HEK293 (cell line): ENCODE data around the gene STIM2.
A peak's percentile ranks its signal among the peaks of the same experiment; 100 is the strongest.
"Not testable (repeated sequence)": the region's sequence is repeated elsewhere in the genome, so short reads cannot be mapped to it uniquely, and the experiment has no call there.

Source experiments
- CTCF ChIA-PET: fragments of 350-600 bp; formaldehyde crosslinking; extraction: SDS; loops from one replicate; lab custom pipeline; 2021; ENCODE audit warnings: antibody characterized with exemption; lab: Yijun Ruan, JAX
- POLR2A ChIA-PET: fragments of 300-600 bp; formaldehyde crosslinking; extraction: SDS; loops from one replicate; lab custom pipeline; 2020; ENCODE audit warnings: antibody characterized with exemption, inconsistent platforms; lab: Yijun Ruan, JAX
- H3K27ac ChIP-seq: fragments of 200-500 bp; sonication (Bioruptor generic); 2 replicates; pipeline ENCODE4 v1.5.1; 2014; ENCODE audit warnings: low read depth, low read length, control low read depth, inconsistent platforms; ENCODE audit errors: extremely low read depth
- H3K36me3 ChIP-seq, 2 experiments: fragments of 200-500 bp in 1 of 2; sonication (Bioruptor generic) in 1 of 2; 1 replicate in 1 of 2; 2 replicates in 1 of 2; pipeline ENCODE4 v1.5.1; 2014 to 2017; ENCODE audit warnings: inconsistent platforms in 2 of 2, low read length in 2 of 2; ENCODE audit not compliant: control insufficient read depth in 2 of 2, insufficient read depth in 1 of 2
- H3K4me1 ChIP-seq: fragments of 200-500 bp; sonication (Bioruptor generic); 2 replicates; pipeline ENCODE4 v1.5.1; 2014; ENCODE audit warnings: mild to moderate bottlenecking, low read length, inconsistent platforms; ENCODE audit not compliant: control insufficient read depth, insufficient read depth
- H3K4me3 ChIP-seq: 2 replicates; pipeline ENCODE4 v1.5.1; 2011; ENCODE audit warnings: low read depth, mild to moderate bottlenecking, control low read depth, low read length, moderate library complexity
- H3K9me3 ChIP-seq: fragments of 200-500 bp; sonication (Bioruptor generic); 2 replicates; pipeline ENCODE4 v1.5.1; 2014; ENCODE audit warnings: low read depth, low read length, inconsistent platforms; ENCODE audit not compliant: control insufficient read depth, insufficient read depth
- EGR2 ChIP-seq: fragments of 450-650 bp; formaldehyde crosslinking; IDR thresholded peaks from 2 replicates; pipeline ENCODE4 v1.5.1; 2016; ENCODE audit warnings: low read depth, missing biosample characterization, missing genetic modification characterization
- OVOL3 ChIP-seq: fragments of 450-650 bp; formaldehyde crosslinking; IDR thresholded peaks from 2 replicates; pipeline ENCODE4 v1.5.1; 2016; ENCODE audit warnings: missing biosample characterization, missing genetic modification characterization
- PRDM2 ChIP-seq: fragments of 450-650 bp; formaldehyde crosslinking; IDR thresholded peaks from 2 replicates; pipeline ENCODE4 v1.5.1; 2016; ENCODE audit warnings: missing biosample characterization, missing genetic modification characterization, borderline replicate concordance
- SETDB1 ChIP-seq: IDR thresholded peaks from one replicate; pipeline ENCODE4 v1.6.1; 2017; ENCODE audit warnings: mild to moderate bottlenecking, low read length, moderate library complexity, mixed read lengths; ENCODE audit not compliant: insufficient read length
- SP2 ChIP-seq: fragments of 450-650 bp; formaldehyde crosslinking; IDR thresholded peaks from 2 replicates; pipeline ENCODE4 v1.5.1; 2016; ENCODE audit warnings: missing biosample characterization, missing genetic modification characterization
- ZBTB26 ChIP-seq: fragments of 450-650 bp; formaldehyde crosslinking; optimal IDR thresholded peaks from 2 replicates; pipeline ENCODE3; 2016; ENCODE audit warnings: missing biosample characterization, mild to moderate bottlenecking, missing genetic modification characterization
- ZFP41 ChIP-seq: fragments of 450-650 bp; formaldehyde crosslinking; IDR thresholded peaks from 2 replicates; pipeline ENCODE4 v1.5.1; 2016; ENCODE audit warnings: missing biosample characterization, missing genetic modification characterization, borderline replicate concordance
- ZNF19 ChIP-seq: fragments of 450-650 bp; formaldehyde crosslinking; IDR thresholded peaks from 2 replicates; pipeline ENCODE4; 2016; ENCODE audit warnings: missing biosample characterization, missing genetic modification characterization, low read depth
- ZNF2 ChIP-seq: fragments of 450-650 bp; formaldehyde crosslinking; IDR thresholded peaks from 2 replicates; pipeline ENCODE4 v1.5.1; 2016; ENCODE audit warnings: missing biosample characterization, missing genetic modification characterization
- ZNF211 ChIP-seq: fragments of 450-650 bp; formaldehyde crosslinking; IDR thresholded peaks from 2 replicates; pipeline ENCODE4 v1.5.1; 2016; ENCODE audit warnings: low read depth, missing biosample characterization, missing genetic modification characterization
- ZNF221 ChIP-seq: fragments of 450-650 bp; formaldehyde crosslinking; IDR thresholded peaks from 2 replicates; pipeline ENCODE4 v1.5.1; 2017; ENCODE audit warnings: missing biosample characterization, missing genetic modification characterization, borderline replicate concordance
- ZNF366 ChIP-seq: fragments of 450-650 bp; formaldehyde crosslinking; conservative IDR thresholded peaks from 2 replicates; pipeline ENCODE4 v1.5.1; 2016; ENCODE audit warnings: missing biosample characterization, missing genetic modification characterization
- ZNF394 ChIP-seq: fragments of 450-650 bp; formaldehyde crosslinking; IDR thresholded peaks from 2 replicates; pipeline ENCODE4 v1.5.1; 2016; ENCODE audit warnings: missing biosample characterization, missing genetic modification characterization, mild to moderate bottlenecking, moderate library complexity, borderline replicate concordance
- ZNF664 ChIP-seq: fragments of 450-650 bp; formaldehyde crosslinking; IDR thresholded peaks from 2 replicates; pipeline ENCODE4 v1.5.1; 2016; ENCODE audit warnings: missing biosample characterization, missing genetic modification characterization
- ZNF76 ChIP-seq: fragments of 450-650 bp; formaldehyde crosslinking; IDR thresholded peaks from 2 replicates; pipeline ENCODE4; 2016; ENCODE audit warnings: low read depth, missing biosample characterization, missing genetic modification characterization, borderline replicate concordance
- ZSCAN5A ChIP-seq: fragments of 450-650 bp; formaldehyde crosslinking; IDR thresholded peaks from 2 replicates; pipeline ENCODE4 v1.5.1; 2016; ENCODE audit warnings: missing biosample characterization, missing genetic modification characterization
- TF ChIP-seq, protein P1 (sequence below): fragments of 450-650 bp; formaldehyde crosslinking; IDR thresholded peaks from 2 replicates; pipeline ENCODE4 v1.5.1; 2016; ENCODE audit warnings: missing biosample characterization, missing genetic modification characterization
- TF ChIP-seq, protein P2 (sequence below): fragments of 450-650 bp; formaldehyde crosslinking; IDR thresholded peaks from 2 replicates; pipeline ENCODE4 v1.5.1; 2016; ENCODE audit warnings: missing biosample characterization, missing genetic modification characterization

STIM2 gene

GRCh38 chr4:26822974-26823373, 37.7 kb upstream of the STIM2 start:
- TF ChIP-seq SETDB1, result peak; percentile 75
- TF ChIP-seq, all 188 proteins: peak for 1; not testable (repeated sequence) for 187
- H3K4me3 ChIP-seq, H3K9me3 ChIP-seq, H3K36me3 ChIP-seq, CTCF ChIA-PET, H3K4me1 ChIP-seq, H3K27ac ChIP-seq, POLR2A ChIA-PET: not testable (repeated sequence)

- Histone ChIP-seq H3K9me3 (no peaks in the 10 kb centered on the region), H3K36me3 (no peaks in the 10 kb centered on the region), H3K4me1 (no peaks in the 10 kb centered on the region), H3K4me3 (no peak overlapping the region), H3K27ac (no peak overlapping the region)
- ChIA-PET CTCF (no interaction called here), POLR2A (no interaction called here)
- no peak for TF ChIP-seq ZBTB26 (tag by site-specific recombination)
- no peak for TF ChIP-seq ZSCAN5A (tag by site-specific recombination)
- no peak for TF ChIP-seq ZNF211 (tag by site-specific recombination)
- no peak for TF ChIP-seq ZNF394 (tag by site-specific recombination)
- no peak for TF ChIP-seq ZNF221 (tag by site-specific recombination)
- no peak for TF ChIP-seq ZNF76
- no peak for TF ChIP-seq SP2 (tag by site-specific recombination)
- TF ChIP-seq OVOL3 (tag by site-specific recombination), result no peak
- TF ChIP-seq ZFP41 (tag by site-specific recombination), result no peak
- no peak for TF ChIP-seq EGR2 (tag by site-specific recombination)
- no peak for TF ChIP-seq ZNF366
- TF ChIP-seq ZNF19 (tag by site-specific recombination), result no peak
- no peak for TF ChIP-seq ZNF664 (tag by site-specific recombination)
- TF ChIP-seq, protein P1, sequence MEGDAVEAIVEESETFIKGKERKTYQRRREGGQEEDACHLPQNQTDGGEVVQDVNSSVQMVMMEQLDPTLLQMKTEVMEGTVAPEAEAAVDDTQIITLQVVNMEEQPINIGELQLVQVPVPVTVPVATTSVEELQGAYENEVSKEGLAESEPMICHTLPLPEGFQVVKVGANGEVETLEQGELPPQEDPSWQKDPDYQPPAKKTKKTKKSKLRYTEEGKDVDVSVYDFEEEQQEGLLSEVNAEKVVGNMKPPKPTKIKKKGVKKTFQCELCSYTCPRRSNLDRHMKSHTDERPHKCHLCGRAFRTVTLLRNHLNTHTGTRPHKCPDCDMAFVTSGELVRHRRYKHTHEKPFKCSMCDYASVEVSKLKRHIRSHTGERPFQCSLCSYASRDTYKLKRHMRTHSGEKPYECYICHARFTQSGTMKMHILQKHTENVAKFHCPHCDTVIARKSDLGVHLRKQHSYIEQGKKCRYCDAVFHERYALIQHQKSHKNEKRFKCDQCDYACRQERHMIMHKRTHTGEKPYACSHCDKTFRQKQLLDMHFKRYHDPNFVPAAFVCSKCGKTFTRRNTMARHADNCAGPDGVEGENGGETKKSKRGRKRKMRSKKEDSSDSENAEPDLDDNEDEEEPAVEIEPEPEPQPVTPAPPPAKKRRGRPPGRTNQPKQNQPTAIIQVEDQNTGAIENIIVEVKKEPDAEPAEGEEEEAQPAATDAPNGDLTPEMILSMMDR (tag by site-specific recombination), result no peak
- TF ChIP-seq PRDM2 (tag by site-specific recombination), result no peak
- TF ChIP-seq, protein P2, sequence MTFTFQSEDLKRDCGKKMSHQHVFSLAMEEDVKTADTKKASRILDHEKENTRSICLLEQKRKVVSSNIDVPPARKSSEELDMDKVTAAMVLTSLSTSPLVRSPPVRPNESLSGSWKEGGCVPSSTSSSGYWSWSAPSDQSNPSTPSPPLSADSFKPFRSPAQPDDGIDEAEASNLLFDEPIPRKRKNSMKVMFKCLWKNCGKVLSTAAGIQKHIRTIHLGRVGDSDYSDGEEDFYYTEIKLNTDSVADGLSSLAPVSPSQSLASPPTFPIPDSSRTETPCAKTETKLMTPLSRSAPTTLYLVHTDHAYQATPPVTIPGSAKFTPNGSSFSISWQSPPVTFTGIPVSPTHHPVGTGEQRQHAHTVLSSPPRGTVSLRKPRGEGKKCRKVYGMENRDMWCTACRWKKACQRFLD (tag by site-specific recombination), result no peak
- TF ChIP-seq ZNF2 (tag by site-specific recombination), result no peak
Measured at GRCh38 chr4:26823583-26823982, 37.1 kb upstream of the STIM2 start.
